Measurements from ENCODE around the gene ADPRHL1. TPM values are rescaled to one million over a fixed set of nuclear protein-coding genes. Genes with fewer than 3 reads are reported as not detected.

Gene ADPRHL1
- total RNA-seq, 1 experiment from 2014 or later = 1.5 TPM

- no peak for TF ChIP-seq FOXP1 (CRISPR knock-in tag; IDR thresholded peaks at IDR 0.05; ENCODE audit: borderline replicate concordance)
- TF ChIP-seq ZNF317 (CRISPR knock-in tag; IDR thresholded peaks at IDR 0.05; ENCODE audit: borderline replicate concordance, low read depth) = no peak
- TF ChIP-seq EMX1 (CRISPR knock-in tag; IDR thresholded peaks at IDR 0.05) = no peak
- TF ChIP-seq ZNF396 (CRISPR knock-in tag; IDR thresholded peaks at IDR 0.05; ENCODE audit: borderline replicate concordance) = no peak
- TF ChIP-seq TEAD1 (CRISPR knock-in tag; IDR thresholded peaks at IDR 0.05) = no peak
- no peak for TF ChIP-seq NR3C1 (CRISPR knock-in tag; conservative IDR thresholded peaks at IDR 0.05; ENCODE audit: low read depth)
Measured at GRCh38 chr13:113422807-113423519, 30.3 kb downstream of the ADPRHL1 start (continued).

- no peak for ATAC-seq
- DNase-seq (ENCODE audit: low spot score) = no peak
Measured at GRCh38 chr13:113421673-113422270, 31.5 kb downstream of the ADPRHL1 start.

More at GRCh38 chr13:113421673-113422270, 31.5 kb downstream of the ADPRHL1 start:
- Mint-ChIP-seq H3K9me3 (no peaks in the 10 kb centered on the region), H3K4me1 (no peaks in the 10 kb centered on the region), H3K36me3 (no peaks in the 10 kb centered on the region), H3K27ac (peak overlapping the region; percentile 74), H3K4me3 (no peak overlapping the region), H3K27me3 (ENCODE audit: low read depth) (no peaks in the 10 kb centered on the region)
- TF ChIP-seq E2F1 (CRISPR knock-in tag; IDR thresholded peaks at IDR 0.05) (no peak), MXD4 (CRISPR knock-in tag; IDR thresholded peaks at IDR 0.05; ENCODE audit: borderline replicate concordance) (no peak), KAT7 (CRISPR knock-in tag; IDR thresholded peaks at IDR 0.05; ENCODE audit: borderline replicate concordance) (no peak), OVOL2 (CRISPR knock-in tag; IDR thresholded peaks at IDR 0.05; ENCODE audit: borderline replicate concordance) (no peak), ZSCAN18 (CRISPR knock-in tag; IDR thresholded peaks at IDR 0.05) (no peak), NR3C1 (CRISPR knock-in tag; conservative IDR thresholded peaks at IDR 0.05; ENCODE audit: low read depth) (no peak), ZNF416 (CRISPR knock-in tag; IDR thresholded peaks at IDR 0.05) (no peak), E2F4 (CRISPR knock-in tag; IDR thresholded peaks at IDR 0.05; ENCODE audit: borderline replicate concordance, low read depth) (no peak), ZNF281 (CRISPR knock-in tag; IDR thresholded peaks at IDR 0.05) (no peak), RELA (CRISPR knock-in tag; IDR thresholded peaks at IDR 0.05; ENCODE audit: borderline replicate concordance) (no peak), IRF2 (CRISPR knock-in tag; IDR thresholded peaks at IDR 0.05; ENCODE audit: borderline replicate concordance, low read depth) (no peak), ZNF671 (CRISPR knock-in tag; IDR thresholded peaks at IDR 0.05) (no peak), ELF4 (CRISPR knock-in tag; IDR thresholded peaks at IDR 0.05; ENCODE audit: low read depth) (no peak), TEAD4 (CRISPR knock-in tag; IDR thresholded peaks at IDR 0.05) (no peak), GTF2I (CRISPR knock-in tag; conservative IDR thresholded peaks at IDR 0.05) (no peak), TEAD1 (CRISPR knock-in tag; IDR thresholded peaks at IDR 0.05) (no peak), CREM (CRISPR knock-in tag; IDR thresholded peaks at IDR 0.05) (no peak)
- ChIA-PET CTCF (no interaction called here), POLR2A (interaction anchor here (0.6 kb wide), 2 partner anchors 539 to 858 kb away, joined by 4 read pairs; no protein-coding TSS in a partner anchor)
